Activated CD4-positive, CD25-positive, alpha-beta regulatory T cell treated with anti-CD3 and anti-CD28 coated beads, Interleukin-2, amount 50 U/mL, for 16 hours (primary cell): ENCODE measurements around the gene GALNT12.

Experiments used
- DNase-seq: peaks from one replicate; pipeline ENCODE4 v3.0.0-alpha.2; 2020; ENCODE audit warnings: low read depth, low spot score

The GALNT12 gene

GRCh38 chr9:98856982-98857381 is 49.5 kb downstream of the GALNT12 start:
- no peak for DNase-seq

GRCh38 chr9:98859941-98860340 is 52.5 kb downstream of the GALNT12 start:
- DNase-seq: no peak

DNA sequence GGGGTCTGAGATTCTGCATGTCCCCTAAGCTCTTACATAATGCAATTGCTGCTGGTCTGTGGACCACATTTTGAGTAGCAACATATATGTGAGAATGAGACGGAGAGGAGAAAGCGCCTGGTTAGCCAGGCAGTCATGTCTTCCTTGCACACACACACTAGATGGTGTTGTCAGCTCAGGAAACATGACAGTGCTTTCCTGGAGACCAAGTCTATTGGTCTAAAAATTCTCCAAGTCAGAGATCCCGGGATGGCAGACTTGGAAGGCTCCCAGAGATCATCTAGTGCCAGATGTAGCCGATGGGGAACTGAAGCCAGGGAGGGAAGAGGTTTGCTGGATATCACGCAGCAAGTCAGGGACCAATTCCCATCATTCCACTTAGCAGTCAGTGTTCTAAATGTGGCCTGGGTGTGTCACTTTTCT is 53.4 kb downstream of the GALNT12 start:
- no peak for DNase-seq

GRCh38 chr9:98861781-98862504 is 54.5 kb downstream of the GALNT12 start:
- no peak for DNase-seq

- DNase-seq: no peak
Observed at GRCh38 chr9:98862936-98863335, 55.5 kb downstream of the GALNT12 start.

- no peak for DNase-seq
Observed at GRCh38 chr9:98864281-98865174, 57.1 kb downstream of the GALNT12 start.

GRCh38 chr9:98865284-98865875 is 57.9 kb downstream of the GALNT12 start:
- DNase-seq: no peak

DNA sequence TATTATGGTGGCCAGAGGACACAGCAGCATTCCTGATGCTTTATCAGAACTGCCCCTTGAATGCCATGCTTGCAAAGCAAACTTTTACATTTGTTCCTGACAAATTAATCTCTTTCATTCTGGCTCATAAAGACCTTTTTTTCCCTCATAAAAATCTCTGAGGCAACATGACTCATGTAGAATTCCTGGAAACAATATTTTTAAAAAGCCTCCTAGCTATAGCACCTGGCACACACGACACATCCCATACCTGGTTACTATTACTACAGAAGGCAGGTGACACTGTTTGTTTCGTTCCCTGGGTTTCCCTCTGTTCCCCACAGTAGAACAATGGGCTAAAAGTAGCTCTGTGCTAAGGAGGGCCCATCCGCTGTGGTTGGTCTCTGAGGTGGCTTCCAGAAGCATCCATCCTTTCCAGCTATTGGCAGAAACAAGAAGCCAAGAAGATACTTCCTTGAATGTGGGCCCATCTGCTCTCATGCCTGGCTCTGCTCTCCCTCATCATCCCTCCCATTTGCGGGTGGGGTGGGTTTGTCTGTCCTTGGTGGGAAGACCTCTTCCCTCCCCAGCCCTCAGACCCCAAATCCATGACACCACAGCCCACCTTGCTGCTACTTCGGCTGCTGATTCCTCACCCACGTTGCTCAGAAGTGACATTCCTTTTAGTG is 59.1 kb downstream of the GALNT12 start:
- no peak for DNase-seq

GRCh38 chr9:98867103-98867428 is 59.6 kb downstream of the GALNT12 start:
- no peak for DNase-seq

- DNase-seq: no peak
Observed at GRCh38 chr9:98867429-98868168, 60.1 kb downstream of the GALNT12 start.

DNA sequence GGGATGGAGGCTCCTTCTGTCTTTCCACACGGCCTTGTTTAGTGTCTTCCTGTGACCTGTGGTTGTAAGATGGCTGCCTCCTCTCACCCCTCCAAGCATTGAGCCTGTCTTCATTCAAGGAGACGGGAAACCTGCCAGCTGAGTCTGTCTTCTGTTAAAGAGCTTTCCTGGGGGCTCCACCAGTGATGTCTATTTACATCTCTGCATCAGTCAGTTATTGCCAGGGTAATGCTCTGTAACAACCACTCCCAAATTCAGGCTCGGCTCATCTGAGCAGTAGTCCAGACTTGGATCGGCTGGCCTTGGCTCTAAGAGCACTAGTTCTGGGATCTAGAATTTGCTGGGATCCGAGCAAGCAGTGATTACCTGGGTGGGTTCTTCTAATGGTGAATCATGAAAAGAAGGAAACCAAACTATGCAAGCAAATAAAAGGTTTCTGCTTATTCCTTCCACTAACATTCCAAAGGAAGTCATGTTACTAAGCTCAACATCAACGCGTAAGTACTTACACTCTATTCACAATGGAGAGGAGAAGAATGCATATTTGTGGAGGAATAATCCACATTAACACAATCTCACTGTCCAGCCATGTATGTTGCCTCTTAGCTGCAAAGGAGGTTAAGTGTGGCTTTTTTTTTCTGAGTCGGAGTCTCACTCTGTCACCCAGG is 61.7 kb downstream of the GALNT12 start:
- DNase-seq: no peak

DNA sequence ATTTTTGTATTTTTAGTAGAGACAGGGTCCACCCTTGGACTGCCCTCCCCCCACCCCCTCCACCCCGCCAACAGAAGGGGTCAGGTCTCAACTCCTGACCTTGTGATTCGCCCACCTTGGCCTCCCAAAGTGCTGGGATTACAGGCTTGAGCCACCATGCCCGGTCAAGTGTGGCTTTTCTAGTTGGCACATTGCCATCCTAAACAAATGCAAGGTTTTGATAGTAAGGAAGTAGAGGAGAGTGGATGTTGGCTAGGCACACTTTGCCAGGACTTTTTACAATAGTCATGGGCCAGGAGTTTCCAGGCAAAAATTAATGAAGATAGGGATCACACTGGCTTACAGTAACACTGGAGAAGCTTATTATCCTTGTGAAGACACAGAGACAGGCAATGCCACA is 62.4 kb downstream of the GALNT12 start:
- DNase-seq: no peak

DNA sequence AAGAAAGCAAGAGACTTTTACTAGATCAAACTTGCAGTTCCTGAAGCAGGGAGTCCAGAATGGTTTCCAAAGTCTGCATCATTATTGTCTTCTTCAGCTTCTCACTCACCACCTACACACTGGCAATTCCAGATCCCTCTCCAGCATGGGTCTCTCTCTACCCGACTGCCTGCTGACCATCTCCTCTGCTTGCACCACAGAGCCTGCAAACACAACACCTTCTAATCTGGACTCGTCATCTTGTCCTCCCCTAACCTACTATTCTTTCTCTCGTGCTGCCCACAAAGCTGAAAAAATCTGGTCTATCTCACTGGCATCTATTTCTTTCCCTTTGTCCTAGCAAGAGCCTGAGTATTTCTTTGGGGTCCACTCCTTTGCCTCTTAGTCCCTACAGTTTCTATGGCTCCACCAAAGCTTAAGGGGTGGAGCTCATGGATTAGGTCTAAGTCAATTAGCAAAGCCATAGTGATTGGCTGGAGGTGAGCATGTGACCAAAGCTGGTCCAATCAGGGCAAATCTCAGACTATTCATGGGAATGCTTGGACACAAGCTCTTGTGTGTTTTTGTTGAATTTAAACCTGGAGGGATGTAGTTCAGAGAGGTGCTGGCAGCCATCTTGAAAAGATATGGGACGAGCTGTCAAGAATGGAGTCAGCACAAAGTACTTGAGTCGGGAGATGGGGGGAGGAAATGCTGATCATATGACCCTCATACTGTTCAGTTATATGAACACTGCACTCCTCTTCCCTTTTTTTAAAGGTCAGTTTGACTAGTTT is 63.5 kb downstream of the GALNT12 start:
- no peak for DNase-seq

GRCh38 chr9:98871558-98872065 is 64.1 kb downstream of the GALNT12 start:
- no peak for DNase-seq

DNA sequence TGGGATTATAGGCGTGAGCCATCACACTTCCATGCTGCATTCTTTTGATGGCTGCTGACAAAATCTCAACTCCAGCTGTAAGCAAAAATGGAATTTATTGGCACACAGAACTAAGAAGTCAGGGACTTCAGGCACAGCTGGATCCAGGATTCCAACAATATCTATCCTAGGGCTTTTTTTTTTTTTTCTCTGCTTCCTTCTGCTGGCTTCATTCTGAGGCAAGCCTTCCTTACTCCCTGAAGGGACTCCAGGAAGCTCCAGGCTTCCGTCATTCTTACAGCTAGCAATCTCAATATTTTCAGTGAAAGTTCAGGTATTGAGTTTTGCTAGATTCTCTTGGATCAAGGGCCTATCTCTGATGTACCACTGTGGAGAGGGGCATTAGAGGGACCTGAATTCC is 66.1 kb downstream of the GALNT12 start:
- no peak for DNase-seq

DNA sequence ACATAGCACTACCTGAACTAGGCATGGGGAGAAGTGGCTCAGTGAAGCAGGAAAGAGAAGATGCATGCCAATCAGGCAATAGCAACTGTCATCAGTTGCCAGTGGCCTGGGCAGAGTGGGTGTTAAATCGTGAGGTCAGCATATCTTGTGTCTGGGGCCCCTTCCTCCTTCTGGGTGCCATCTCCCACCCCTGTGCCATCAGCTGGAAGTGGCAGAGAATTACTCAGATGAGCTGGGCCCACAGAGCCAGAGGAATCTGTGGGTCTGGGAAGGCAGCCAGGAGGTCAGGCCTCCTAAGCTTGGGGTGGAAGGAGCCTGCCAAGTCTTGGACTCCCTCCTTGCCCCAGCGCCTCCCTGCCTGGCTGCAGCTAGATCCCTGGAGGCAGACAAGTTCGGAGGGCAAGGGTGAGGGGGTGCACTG is 66.5 kb downstream of the GALNT12 start:
- DNase-seq: no peak

GRCh38 chr9:98874721-98875255 is 67.3 kb downstream of the GALNT12 start:
- no peak for DNase-seq

DNA sequence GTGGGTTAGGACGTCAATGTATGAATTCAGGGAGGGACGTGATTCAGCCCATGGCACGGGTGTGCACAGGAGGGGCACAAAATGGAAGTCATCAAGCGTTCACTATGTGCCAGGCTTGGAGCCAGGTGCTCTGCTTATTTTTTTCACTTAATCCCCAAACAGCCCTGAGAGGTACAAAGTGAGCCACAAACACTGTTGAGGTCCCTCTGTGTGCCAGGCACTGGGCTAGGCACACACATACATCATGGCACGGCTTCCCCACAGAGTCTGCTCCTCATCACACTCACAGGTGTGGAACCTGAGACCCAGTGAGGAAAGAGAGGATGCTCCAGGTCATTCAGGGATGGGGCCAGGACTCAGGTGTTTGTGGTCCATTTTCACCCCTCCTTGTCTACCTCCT is 68.1 kb downstream of the GALNT12 start:
- no peak for DNase-seq

DNA sequence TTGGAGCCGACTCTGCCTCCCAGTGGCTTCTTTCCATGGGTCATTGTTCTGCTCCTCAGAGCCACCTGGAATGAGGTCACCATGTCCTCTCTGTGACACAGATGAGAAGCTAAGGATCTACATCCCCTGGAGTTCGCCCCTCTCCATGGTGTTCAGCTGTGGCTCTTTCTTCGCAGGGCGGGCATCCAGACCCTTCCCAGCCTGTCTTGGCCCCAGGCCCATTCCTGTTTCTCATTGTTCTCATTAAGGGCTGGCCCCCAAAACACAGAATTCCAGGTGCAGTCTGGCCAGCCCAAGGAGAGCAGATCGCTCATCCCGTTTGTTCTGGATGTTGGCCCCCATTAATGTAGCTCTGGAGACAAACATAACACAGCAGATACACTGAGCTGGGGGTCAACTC is 69.8 kb downstream of the GALNT12 start:
- no peak for DNase-seq
